GM10248 (cell line): ENCODE results near the gene SPTBN1.
"Not testable (repeated sequence)": the region's sequence is repeated elsewhere in the genome, so short reads cannot be mapped to it uniquely, and the experiment has no call there.

Experiments
- CTCF ChIA-PET: fragments of 300-600 bp; sonication (Branson Sonifier 250); formaldehyde crosslinking; extraction: SDS; loops from one replicate; lab custom pipeline; 2021; ENCODE audit warnings: antibody characterized with exemption; lab: Yijun Ruan, JAX
- POLR2A ChIA-PET: fragments of 350-650 bp; sonication (Branson Sonifier 250); formaldehyde crosslinking; extraction: SDS; loops from one replicate; lab custom pipeline; 2020; ENCODE audit warnings: antibody characterized with exemption; lab: Yijun Ruan, JAX
- DNase-seq: peaks from one replicate; pipeline ENCODE4 v3.0.0; 2012; ENCODE audit errors: extremely low spot score
- TF ChIP-seq, protein P1 (sequence below): IDR thresholded peaks from 2 replicates; pipeline ENCODE4 v1.5.1; 2012; ENCODE audit warnings: mild to moderate bottlenecking, low read depth; ENCODE audit errors: extremely low read depth, missing control alignments, control extremely low read depth

Gene SPTBN1

GRCh38 chr2:54528311-54528955, 72.3 kb downstream of the SPTBN1 start:
- POLR2A ChIA-PET, result no interaction called here
- TF ChIP-seq, protein P1, sequence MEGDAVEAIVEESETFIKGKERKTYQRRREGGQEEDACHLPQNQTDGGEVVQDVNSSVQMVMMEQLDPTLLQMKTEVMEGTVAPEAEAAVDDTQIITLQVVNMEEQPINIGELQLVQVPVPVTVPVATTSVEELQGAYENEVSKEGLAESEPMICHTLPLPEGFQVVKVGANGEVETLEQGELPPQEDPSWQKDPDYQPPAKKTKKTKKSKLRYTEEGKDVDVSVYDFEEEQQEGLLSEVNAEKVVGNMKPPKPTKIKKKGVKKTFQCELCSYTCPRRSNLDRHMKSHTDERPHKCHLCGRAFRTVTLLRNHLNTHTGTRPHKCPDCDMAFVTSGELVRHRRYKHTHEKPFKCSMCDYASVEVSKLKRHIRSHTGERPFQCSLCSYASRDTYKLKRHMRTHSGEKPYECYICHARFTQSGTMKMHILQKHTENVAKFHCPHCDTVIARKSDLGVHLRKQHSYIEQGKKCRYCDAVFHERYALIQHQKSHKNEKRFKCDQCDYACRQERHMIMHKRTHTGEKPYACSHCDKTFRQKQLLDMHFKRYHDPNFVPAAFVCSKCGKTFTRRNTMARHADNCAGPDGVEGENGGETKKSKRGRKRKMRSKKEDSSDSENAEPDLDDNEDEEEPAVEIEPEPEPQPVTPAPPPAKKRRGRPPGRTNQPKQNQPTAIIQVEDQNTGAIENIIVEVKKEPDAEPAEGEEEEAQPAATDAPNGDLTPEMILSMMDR, result no peak
- CTCF ChIA-PET, result interaction anchor here (0.9 to 10.4 kb wide), 2 partner anchors 8 to 176 kb away, joined by 3 to 113 read pairs; no protein-coding TSS in a partner anchor

GRCh38 chr2:54529518-54529917, 73.4 kb downstream of the SPTBN1 start:
- CTCF ChIA-PET, result interaction anchor here (1.5 to 10.4 kb wide), 3 partner anchors 21 to 174 kb away, joined by 4 to 113 read pairs (median 10); no protein-coding TSS in a partner anchor

More at GRCh38 chr2:54528311-54528955, 72.3 kb downstream of the SPTBN1 start:
- DNase-seq, result no peak

GRCh38 chr2:54529935-54530334, 73.8 kb downstream of the SPTBN1 start:
- no peak for DNase-seq
- TF ChIP-seq, protein P1, result no peak
- POLR2A ChIA-PET, result interaction anchor here (0.6 kb wide), 1 partner anchor 30 kb away, joined by 3 read pairs; no protein-coding TSS in a partner anchor
- CTCF ChIA-PET, result interaction anchor here (1.0 to 10.4 kb wide), 7 partner anchors 8 to 174 kb away, joined by 3 to 113 read pairs (median 7); no protein-coding TSS in a partner anchor

More at GRCh38 chr2:54529518-54529917, 73.4 kb downstream of the SPTBN1 start:
- POLR2A ChIA-PET, result interaction anchor here (0.6 kb wide), 1 partner anchor 31 kb away, joined by 3 read pairs; no protein-coding TSS in a partner anchor
- DNase-seq, result not testable (repeated sequence)

GRCh38 chr2:54531558-54531957, 75.4 kb downstream of the SPTBN1 start:
- POLR2A ChIA-PET, result no interaction called here
- TF ChIP-seq, protein P1, result no peak
- no peak for DNase-seq
- CTCF ChIA-PET, result interaction anchor here (2.1 to 2.8 kb wide), 4 partner anchors 10 to 173 kb away, joined by 6 to 15 read pairs (median 8); no protein-coding TSS in a partner anchor

DNA sequence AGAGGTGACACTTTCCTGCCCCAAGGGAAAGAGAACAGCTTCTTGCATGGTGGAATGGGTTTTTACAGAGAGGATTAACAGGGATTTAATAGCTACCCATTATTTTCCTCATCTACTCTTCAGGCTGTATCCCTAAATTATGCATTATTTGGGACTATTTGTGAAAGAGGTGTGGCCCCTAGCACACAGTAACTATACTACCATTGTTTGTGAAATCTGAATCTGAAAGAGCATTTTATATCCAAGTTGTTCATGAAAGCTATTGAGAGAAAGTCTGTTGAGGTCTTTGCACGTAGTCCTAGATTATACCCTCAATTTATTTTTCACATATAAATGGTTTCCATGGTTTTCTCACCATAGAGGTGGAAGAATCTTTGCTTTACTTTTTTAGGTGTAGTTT, 78.1 kb downstream of the SPTBN1 start:
- CTCF ChIA-PET, result interaction anchor here (0.8 to 1.4 kb wide), 3 partner anchors 10 to 41 kb away, joined by 3 read pairs; no protein-coding TSS in a partner anchor
- no peak for DNase-seq
- POLR2A ChIA-PET, result no interaction called here
- TF ChIP-seq, protein P1, result no peak

- TF ChIP-seq, protein P1, result no peak
- no peak for DNase-seq
- ChIA-PET CTCF (interaction anchor here (1.0 to 1.4 kb wide), 2 partner anchors 12 to 40 kb away, joined by 3 read pairs; no protein-coding TSS in a partner anchor), POLR2A (no interaction called here)
Measured at GRCh38 chr2:54534625-54535024, 78.5 kb downstream of the SPTBN1 start.
